HCT116 (cell line): ENCODE results near the gene FMN2. TPM values are rescaled to one million over a fixed set of nuclear protein-coding genes. Genes with fewer than 3 reads are reported as not detected.

Source experiments
- ATAC-seq: fragments of 200-7000 bp; cut with Tn5 transposase; 2 replicates; pipeline ENCODE4 v1.9.1; 2020; ENCODE audit warnings: mild to moderate bottlenecking, moderate library complexity
- BruUV-seq: library from RNA; stranded (reverse); fragments of 400-500 nt; replicated peaks from 2 replicates; lab custom pipeline; 2021; lab: Mats Ljungman, UMichigan
- CTCF ChIA-PET: fragments of 300-600 bp; sonication (Branson Sonifier 250); formaldehyde crosslinking; loops from one replicate; lab custom pipeline; 2021; ENCODE audit warnings: antibody characterized with exemption; lab: Charles Lee
- POLR2A ChIA-PET: fragments of 300-600, 350-600 bp; sonication (Branson Sonifier 250); formaldehyde crosslinking; loops from one replicate; lab custom pipeline; 2021; ENCODE audit warnings: antibody characterized with exemption; lab: Charles Lee
- RAD21 ChIA-PET, 2 experiments: fragments of 300-600 bp; sonication (Branson Sonifier 250); formaldehyde crosslinking; loops; one replicate each; lab custom pipeline; 2023; ENCODE audit warnings: low total read pairs in 2 of 2; ENCODE audit not compliant: uncharacterized antibody in 2 of 2, unreplicated experiment in 2 of 2, low non-redundant PET in 1 of 2; lab: Charles Lee
- DNase-seq: peaks from one replicate; pipeline ENCODE4 v3.0.0-alpha.2; 2010; ENCODE audit warnings: low read depth, low spot score
- H2AFZ ChIP-seq: fragments of 200-600 bp; shearing (Covaris generic), sonication (generic); 2 replicates; pipeline ENCODE4 v1.6.1; 2017; ENCODE audit warnings: low read depth, mixed run types, mixed read lengths, antibody characterized with exemption, low read length; ENCODE audit not compliant: poor library complexity, severe bottlenecking
- H3K27ac ChIP-seq: 2 replicates; pipeline ENCODE4 v1.5.1; 2012; ENCODE audit warnings: low read depth, low read length
- H3K27me3 ChIP-seq: fragments of 200-600 bp; sonication (generic); 2 replicates; pipeline ENCODE4 v1.6.1; 2016; ENCODE audit warnings: mixed run types, low read length, mixed read lengths; ENCODE audit not compliant: insufficient read depth
- H3K36me3 ChIP-seq, 2 experiments: fragments of 200-500 bp in 1 of 2; fragments of 200-600 bp in 1 of 2; sonication (Bioruptor generic) in 1 of 2; sonication (generic) in 1 of 2; 2 replicates each; pipeline versions ENCODE4 v1.5.1 to v1.6.1; 2014 to 2016; ENCODE audit warnings: low read length in 2 of 2, inconsistent platforms in 1 of 2, mixed read lengths in 1 of 2, mixed run types in 1 of 2; ENCODE audit not compliant: insufficient read depth in 2 of 2, control insufficient read depth in 1 of 2
- H3K4me1 ChIP-seq, 2 experiments: fragments of 200-600 bp in 1 of 2; sonication (generic) in 1 of 2; 2 replicates each; pipeline versions ENCODE4 v1.5.1 to v1.6.1; 2012 to 2017; ENCODE audit warnings: low read length in 2 of 2, inconsistent platforms in 1 of 2, mild to moderate bottlenecking in 1 of 2, mixed read lengths in 1 of 2, mixed run types in 1 of 2, moderate library complexity in 1 of 2; ENCODE audit not compliant: insufficient read depth in 2 of 2, control insufficient read depth in 1 of 2
- H3K4me2 ChIP-seq: fragments of 200-600 bp; sonication (generic); 2 replicates; pipeline ENCODE4 v1.6.1; 2017; ENCODE audit warnings: mixed run types, low read length, mixed read lengths
- H3K4me3 ChIP-seq, 2 experiments: fragments of 200-600 bp in 1 of 2; sonication (generic) in 1 of 2; replicated peaks in 1 of 2; 2 replicates each; pipeline ENCODE4 v1.5.1; 2011 to 2016; ENCODE audit warnings: low read length in 2 of 2, control low read depth in 1 of 2, low read depth in 1 of 2, mild to moderate bottlenecking in 1 of 2, mixed read lengths in 1 of 2, mixed run types in 1 of 2
- H3K79me2 ChIP-seq: fragments of 200-600 bp; sonication (generic); 2 replicates; pipeline ENCODE4 v1.6.1; 2017; ENCODE audit warnings: mild to moderate bottlenecking, mixed run types, low read length, moderate library complexity, mixed read lengths; ENCODE audit not compliant: insufficient read depth
- H3K9ac ChIP-seq: fragments of 200-600 bp; sonication (generic); 2 replicates; pipeline ENCODE4 v1.6.1; 2016; ENCODE audit warnings: low read length, mixed read lengths
- H3K9me2 ChIP-seq: fragments of 200-600 bp; sonication (generic), shearing (Covaris generic); 2 replicates; pipeline ENCODE4 v1.6.1; 2017; ENCODE audit warnings: mixed run types, mild to moderate bottlenecking, moderate library complexity; ENCODE audit not compliant: insufficient read depth
- H3K9me3 ChIP-seq, 2 experiments: fragments of 200-500 bp in 1 of 2; fragments of 200-600 bp in 1 of 2; sonication (Bioruptor generic) in 1 of 2; sonication (generic) in 1 of 2; 2 replicates each; pipeline ENCODE4 v1.6.1; 2014 to 2017; ENCODE audit warnings: low read length in 2 of 2, mixed read lengths in 2 of 2, inconsistent platforms in 1 of 2, low read depth in 1 of 2, mild to moderate bottlenecking in 1 of 2, mixed run types in 1 of 2, moderate library complexity in 1 of 2; ENCODE audit not compliant: control insufficient read depth in 1 of 2, insufficient read depth in 1 of 2
- H4K20me1 ChIP-seq: fragments of 200-600 bp; sonication (generic), shearing (Covaris generic); 2 replicates; pipeline ENCODE4 v1.6.1; 2017; ENCODE audit warnings: mixed run types, mild to moderate bottlenecking, moderate library complexity; ENCODE audit not compliant: insufficient read depth
- ATF3 ChIP-seq: IDR thresholded peaks from 2 replicates; pipeline ENCODE4 v1.6.1; 2012
- CTCF ChIP-seq, 3 experiments: fragments of 200-600 bp in 1 of 3; sonication (generic) in 1 of 3; IDR thresholded peaks in 2 of 3; conservative IDR thresholded peaks in 1 of 3; 2 replicates each; pipeline ENCODE4 v1.5.1; 2012 to 2017; ENCODE audit warnings: low read depth in 2 of 3, low read length in 2 of 3, antibody characterized with exemption in 1 of 3, borderline replicate concordance in 1 of 3, control low read depth in 1 of 3, mild to moderate bottlenecking in 1 of 3, mixed read lengths in 1 of 3, mixed run types in 1 of 3, moderate library complexity in 1 of 3; ENCODE audit not compliant: insufficient read depth in 1 of 3
- EGR1 ChIP-seq: IDR thresholded peaks from 2 replicates; pipeline ENCODE4 v1.6.1; 2012; ENCODE audit warnings: low read depth
- EZH2 ChIP-seq: fragments of 200-600 bp; sonication (generic); IDR thresholded peaks from 2 replicates; pipeline ENCODE4 v1.6.1; 2017; ENCODE audit warnings: antibody characterized with exemption, mixed run types
- EZH2phosphoT487 ChIP-seq: fragments of 200-600 bp; IDR thresholded peaks from 2 replicates; pipeline ENCODE4 v1.6.1; 2018; ENCODE audit warnings: antibody characterized with exemption, borderline replicate concordance
- MAX ChIP-seq: IDR thresholded peaks from 2 replicates; pipeline ENCODE4 v1.6.1; 2012
- POLR2A ChIP-seq: IDR thresholded peaks from 2 replicates; pipeline ENCODE4 v1.7.0; 2011; ENCODE audit warnings: borderline replicate concordance; ENCODE audit not compliant: insufficient read depth, insufficient read length; ENCODE audit errors: extremely low read depth
- RAD21 ChIP-seq: IDR thresholded peaks from 2 replicates; pipeline ENCODE4 v1.6.1; 2012; ENCODE audit warnings: low read depth, mild to moderate bottlenecking
- REST ChIP-seq: IDR thresholded peaks from 2 replicates; pipeline ENCODE4 v1.6.1; 2012; ENCODE audit warnings: low read depth
- YY1 ChIP-seq: IDR thresholded peaks from 2 replicates; pipeline ENCODE4 v1.6.1; 2011; ENCODE audit warnings: low read length, low read depth, moderate library complexity, mild to moderate bottlenecking; ENCODE audit not compliant: insufficient replicate concordance; ENCODE audit errors: extremely low read depth
- ZBTB33 ChIP-seq: IDR thresholded peaks from 2 replicates; pipeline ENCODE4 v1.6.1; 2011; ENCODE audit warnings: mild to moderate bottlenecking, low read length, moderate library complexity; ENCODE audit not compliant: insufficient replicate concordance; ENCODE audit errors: extremely low read depth
- ZNF274 ChIP-seq: fragments of 200-500 bp; sonication (Bioruptor generic); IDR thresholded peaks from 2 replicates; pipeline ENCODE4 v1.6.1; 2014; ENCODE audit warnings: mild to moderate bottlenecking, low read depth, low read length, inconsistent platforms
- intact Hi-C: fragments of 100-400 bp; cut with micrococcal nuclease; formaldehyde crosslinking; loops from 2 replicates; pipeline ENCODE4 v1.10.0; 2022
- total RNA-seq: library from RNA; stranded (reverse); gene quantifications from one replicate; pipeline ENCODE4 v1.2.1, GENCODE V29; 2021; ENCODE audit not compliant: unreplicated experiment

FMN2 gene
- total RNA-seq, 1 experiment from 2014 or later: not detected

GRCh38 chr1:240385551-240385950 is 293.9 kb downstream of the FMN2 start:
- ChIA-PET RAD21 (no interaction called here), CTCF (no interaction called here), POLR2A (no interaction called here)
- no peak overlapping the region for H3K9ac ChIP-seq
- no peak for DNase-seq
- H3K27me3 ChIP-seq: no peaks in the 10 kb centered on the region
- BruUV-seq: no TSS peak
- H3K4me2 ChIP-seq: no peak overlapping the region
- no peak overlapping the region for H3K4me3 ChIP-seq
- ATAC-seq: no peak
- intact Hi-C loops: no loop called here
- no peaks in the 10 kb centered on the region for H3K79me2 ChIP-seq
- H3K9me2 ChIP-seq: no peaks in the 10 kb centered on the region
- no peak overlapping the region for H2AFZ ChIP-seq
- H4K20me1 ChIP-seq: no peaks in the 10 kb centered on the region
- no peaks in the 10 kb centered on the region for H3K36me3 ChIP-seq
- TF ChIP-seq RAD21 (no peak), EZH2phosphoT487 (no peak), ZNF274 (no peak), REST (no peak), YY1 (no peak), POLR2A (no peak), ATF3 (no peak), CTCF (IDR thresholded peaks at IDR 0.05 in 2 of 3, conservative IDR thresholded peaks at IDR 0.05 in 1 of 3; ENCODE audit: borderline replicate concordance in 1 of 3, insufficient read depth in 1 of 3, low read depth in 2 of 3, low read length in 2 of 3) (no peak), EGR1 (no peak), EZH2 (no peak), MAX (no peak), ZBTB33 (no peak)
- H3K27ac ChIP-seq: no peak overlapping the region
- H3K9me3 ChIP-seq: peaks cover 7 to 9% of the 10 kb centered on the region in 2 experiments; a peak in 2 of 4 replicates
- H3K4me1 ChIP-seq: no peaks in the 10 kb centered on the region
